WI38 (cell line): ENCODE data around the gene CXCL8.

Experiments used
- H3K4me3 ChIP-seq: 2 replicates; pipeline ENCODE4 v1.5.1; 2011; ENCODE audit warnings: low read depth, mild to moderate bottlenecking, control low read depth, low read length
- CTCF ChIP-seq: IDR thresholded peaks from 2 replicates; pipeline ENCODE4 v1.5.1; 2012; ENCODE audit warnings: low read depth, mild to moderate bottlenecking, control low read depth, low read length

CXCL8 gene

GRCh38 chr4:73732759-73733431 is 7.5 kb upstream of the CXCL8 start:
- no peak overlapping the region for H3K4me3 ChIP-seq
- no peak for TF ChIP-seq CTCF

GRCh38 chr4:73734530-73735001 is 5.8 kb upstream of the CXCL8 start:
- TF ChIP-seq CTCF, result no peak
- no peak overlapping the region for H3K4me3 ChIP-seq

DNA sequence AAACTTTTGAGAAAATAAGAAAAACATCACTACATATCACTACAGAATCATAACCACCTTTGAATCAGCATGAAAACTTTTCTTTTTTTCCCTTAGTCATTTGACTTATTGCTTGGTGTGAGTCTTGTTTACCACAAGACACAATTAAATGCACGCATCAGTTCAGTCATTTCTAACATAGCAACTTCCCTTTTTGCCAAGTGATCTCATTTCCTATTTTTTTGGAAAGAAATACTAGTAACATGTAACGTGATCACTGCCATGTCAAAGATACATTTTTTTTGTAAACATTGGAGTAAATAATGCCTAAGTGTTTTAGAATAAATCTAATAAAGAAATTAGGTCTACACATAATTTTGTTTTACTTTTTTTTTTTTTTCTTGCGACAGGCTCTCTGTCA is 5.1 kb upstream of the CXCL8 start:
- TF ChIP-seq CTCF, result no peak

GRCh38 chr4:73741031-73741749 is 821 bp downstream of the CXCL8 start:
- H3K4me3 ChIP-seq, result no peak overlapping the region
- no peak for TF ChIP-seq CTCF

More for the DNA sequence above, 5.1 kb upstream of the CXCL8 start:
- no peak overlapping the region for H3K4me3 ChIP-seq

DNA sequence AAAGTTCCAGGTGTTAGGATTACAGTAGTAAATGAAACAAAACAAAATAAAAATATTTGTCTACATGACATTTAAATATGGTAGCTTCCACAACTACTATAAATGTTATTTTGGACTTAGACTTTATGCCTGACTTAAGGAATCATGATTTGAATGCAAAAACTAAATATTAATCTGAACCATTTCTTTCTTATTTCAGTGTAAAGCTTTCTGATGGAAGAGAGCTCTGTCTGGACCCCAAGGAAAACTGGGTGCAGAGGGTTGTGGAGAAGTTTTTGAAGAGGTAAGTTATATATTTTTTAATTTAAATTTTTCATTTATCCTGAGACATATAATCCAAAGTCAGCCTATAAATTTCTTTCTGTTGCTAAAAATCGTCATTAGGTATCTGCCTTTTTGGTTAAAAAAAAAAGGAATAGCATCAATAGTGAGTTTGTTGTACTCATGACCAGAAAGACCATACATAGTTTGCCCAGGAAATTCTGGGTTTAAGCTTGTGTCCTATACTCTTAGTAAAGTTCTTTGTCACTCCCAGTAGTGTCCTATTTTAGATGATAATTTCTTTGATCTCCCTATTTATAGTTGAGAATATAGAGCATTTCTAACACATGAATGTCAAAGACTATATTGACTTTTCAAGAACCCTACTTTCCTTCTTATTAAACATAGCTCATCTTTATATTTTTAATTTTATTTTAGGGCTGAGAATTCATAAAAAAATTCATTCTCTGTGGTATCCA is 1.6 kb downstream of the CXCL8 start:
- no peak for TF ChIP-seq CTCF
- H3K4me3 ChIP-seq, result no peak overlapping the region

DNA sequence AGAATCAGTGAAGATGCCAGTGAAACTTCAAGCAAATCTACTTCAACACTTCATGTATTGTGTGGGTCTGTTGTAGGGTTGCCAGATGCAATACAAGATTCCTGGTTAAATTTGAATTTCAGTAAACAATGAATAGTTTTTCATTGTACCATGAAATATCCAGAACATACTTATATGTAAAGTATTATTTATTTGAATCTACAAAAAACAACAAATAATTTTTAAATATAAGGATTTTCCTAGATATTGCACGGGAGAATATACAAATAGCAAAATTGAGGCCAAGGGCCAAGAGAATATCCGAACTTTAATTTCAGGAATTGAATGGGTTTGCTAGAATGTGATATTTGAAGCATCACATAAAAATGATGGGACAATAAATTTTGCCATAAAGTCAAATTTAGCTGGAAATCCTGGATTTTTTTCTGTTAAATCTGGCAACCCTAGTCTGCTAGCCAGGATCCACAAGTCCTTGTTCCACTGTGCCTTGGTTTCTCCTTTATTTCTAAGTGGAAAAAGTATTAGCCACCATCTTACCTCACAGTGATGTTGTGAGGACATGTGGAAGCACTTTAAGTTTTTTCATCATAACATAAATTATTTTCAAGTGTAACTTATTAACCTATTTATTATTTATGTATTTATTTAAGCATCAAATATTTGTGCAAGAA is 2.3 kb downstream of the CXCL8 start:
- no peak overlapping the region for H3K4me3 ChIP-seq
- TF ChIP-seq CTCF, result no peak
